Activated CD8-positive, alpha-beta memory T cell treated with anti-CD3 and anti-CD28 coated beads, Interleukin-2, amount 50 U/mL, for 24 hours (primary cell): ENCODE data around the gene DISP2.

ENCODE experiments used
- DNase-seq: peaks from one replicate; pipeline ENCODE4 v3.0.0-alpha.2; 2020; ENCODE audit errors: extremely low read depth

Gene DISP2

GRCh38 chr15:40357723-40358470, at the start of gene DISP2:
Gene DISP2, plus strand, starts transcription at chr15:40358219. Its CDS starts 103 bp downstream, at chr15:40358322.
- DNase-seq: peak; percentile 53

- no peak for DNase-seq
Observed at GRCh38 chr15:40309344-40309862, 48.6 kb upstream of the DISP2 start.

GRCh38 chr15:40310001-40310959, 47.7 kb upstream of the DISP2 start:
- DNase-seq: no peak

GRCh38 chr15:40310993-40311392, 47.0 kb upstream of the DISP2 start:
- no peak for DNase-seq

- no peak for DNase-seq
Observed at GRCh38 chr15:40312370-40313158, 45.5 kb upstream of the DISP2 start.

- DNase-seq: no peak
Observed at GRCh38 chr15:40313531-40314398, 44.3 kb upstream of the DISP2 start.

- no peak for DNase-seq
Observed at GRCh38 chr15:40314723-40315276, 43.2 kb upstream of the DISP2 start.

GRCh38 chr15:40316931-40317330, 41.1 kb upstream of the DISP2 start:
- no peak for DNase-seq

GRCh38 chr15:40317580-40317979, 40.4 kb upstream of the DISP2 start:
- no peak for DNase-seq

- no peak for DNase-seq
Observed at GRCh38 chr15:40320409-40320808, 37.6 kb upstream of the DISP2 start.

- DNase-seq: no peak
Observed at GRCh38 chr15:40320931-40321371, 37.1 kb upstream of the DISP2 start.

GRCh38 chr15:40322531-40323238, 35.3 kb upstream of the DISP2 start:
- DNase-seq: no peak

GRCh38 chr15:40323239-40323952, 34.6 kb upstream of the DISP2 start, which contains the start of gene INAFM2:
Gene INAFM2, plus strand, starts transcription at chr15:40323692. Its CDS starts 364 bp downstream, at chr15:40324056.
- DNase-seq: peak; percentile 69

- no peak for DNase-seq
Observed at GRCh38 chr15:40323953-40324937, 33.8 kb upstream of the DISP2 start.

- DNase-seq: no peak
Observed at GRCh38 chr15:40325188-40325587, 32.8 kb upstream of the DISP2 start.

GRCh38 chr15:40325700-40326099, 32.3 kb upstream of the DISP2 start:
- no peak for DNase-seq

GRCh38 chr15:40327457-40327856, 30.6 kb upstream of the DISP2 start:
- no peak for DNase-seq

GRCh38 chr15:40328176-40328575, 29.8 kb upstream of the DISP2 start:
- DNase-seq: no peak
